K562 (cell line): ENCODE results near the gene AKT2. TPM values are rescaled to one million over a fixed set of nuclear protein-coding genes. Genes with fewer than 3 reads are reported as not detected.

Source experiments
- ATAC-seq: fragments of 200-7000 bp; cut with Tn5 transposase; 3 replicates; pipeline ENCODE4 v1.9.1; 2020; ENCODE audit warnings: moderate library complexity
- BruUV-seq: library from RNA; stranded (reverse); fragments of 400-500 nt; replicated peaks from 2 replicates; lab custom pipeline; 2021; lab: Mats Ljungman, UMichigan
- CTCF ChIA-PET: fragments of 300-600 bp; formaldehyde crosslinking; extraction: SDS; loops from one replicate; lab custom pipeline; 2021; ENCODE audit warnings: low intra/inter-chr PET ratio; lab: Yijun Ruan, JAX
- POLR2A ChIA-PET: fragments of 300-600, 350-650 bp; sonication (Branson Sonifier 250); formaldehyde crosslinking; extraction: SDS; loops from one replicate; lab custom pipeline; 2021; ENCODE audit warnings: antibody characterized with exemption, inconsistent platforms; lab: Yijun Ruan, JAX
- DNase-seq, 4 experiments: peaks; one replicate each; pipeline versions ENCODE4 v3.0.0 to v3.0.0-alpha.2; 2011 to 2018; ENCODE audit warnings: low spot score in 3 of 4, mixed read lengths in 3 of 4; ENCODE audit errors: extremely low read depth in 1 of 4
- FAIRE-seq: peaks from 2 replicates; lab custom pipeline; 2011; peaks lifted over from hg19 to GRCh38; lab: Jason Lieb, UNC
- H2AFZ ChIP-seq: 2 replicates; pipeline ENCODE4 v1.6.0; 2011; ENCODE audit warnings: low read depth, low read length, control low read depth, inconsistent platforms
- H3K27ac ChIP-seq: fragments of 200-600 bp; 3 replicates; pipeline ENCODE4 v1.8.0; 2011; ENCODE audit warnings: low read depth, mild to moderate bottlenecking, control low read depth, inconsistent platforms, low read length, moderate library complexity, mixed read lengths; ENCODE audit errors: extremely low read depth
- H3K27me3 ChIP-seq, 2 experiments: fragments of 300-600 bp in 1 of 2; 2 replicates in 1 of 2; 3 replicates in 1 of 2; pipeline versions ENCODE4 v1.6.0 to v1.8.0; 2011; ENCODE audit warnings: inconsistent platforms in 2 of 2, low read length in 2 of 2, mild to moderate bottlenecking in 1 of 2, mixed read lengths in 1 of 2, moderate library complexity in 1 of 2; ENCODE audit not compliant: control insufficient read depth in 2 of 2, insufficient read depth in 2 of 2
- H3K36me3 ChIP-seq: fragments of 300-600 bp; 3 replicates; pipeline ENCODE4 v1.8.0; 2011; ENCODE audit warnings: mild to moderate bottlenecking, low read length, inconsistent platforms; ENCODE audit not compliant: control insufficient read depth, insufficient read depth
- H3K4me1 ChIP-seq, 2 experiments: fragments of 200-600 bp in 1 of 2; replicated peaks in 1 of 2; 2 replicates in 1 of 2; 3 replicates in 1 of 2; pipeline versions ENCODE4 v1.5.1 to v1.8.0; 2011; ENCODE audit warnings: inconsistent platforms in 2 of 2, low read length in 2 of 2, mild to moderate bottlenecking in 1 of 2, mixed read lengths in 1 of 2, moderate library complexity in 1 of 2; ENCODE audit not compliant: control insufficient read depth in 2 of 2, insufficient read depth in 2 of 2
- H3K4me2 ChIP-seq: 2 replicates; pipeline ENCODE4 v1.6.1; 2011; ENCODE audit warnings: low read length, control low read depth, inconsistent platforms, mixed read lengths; ENCODE audit not compliant: insufficient read depth
- H3K4me3 ChIP-seq: fragments of 200-600 bp; sonication (generic), shearing (Covaris generic); 2 replicates; pipeline ENCODE4 v1.5.1; 2016; ENCODE audit warnings: control low read depth, inconsistent platforms
- H3K79me2 ChIP-seq: fragments of 200-600 bp; 3 replicates; pipeline ENCODE4 v1.8.0; 2011; ENCODE audit warnings: low read length, inconsistent platforms; ENCODE audit not compliant: control insufficient read depth, insufficient read depth
- H3K9ac ChIP-seq, 2 experiments: 2 replicates each; pipeline versions ENCODE4 v1.6.0 to v1.6.1; 2011; ENCODE audit warnings: low read depth in 2 of 2, low read length in 2 of 2, control low read depth in 1 of 2, inconsistent platforms in 1 of 2, mild to moderate bottlenecking in 1 of 2, mixed read lengths in 1 of 2; ENCODE audit not compliant: insufficient read depth in 1 of 2
- H3K9me1 ChIP-seq: one replicate; pipeline ENCODE4 v1.6.0; 2011; ENCODE audit warnings: inconsistent platforms, mild to moderate bottlenecking, low read length, moderate library complexity; ENCODE audit not compliant: control insufficient read depth, insufficient read depth
- H3K9me3 ChIP-seq: replicated peaks from 2 replicates; pipeline ENCODE4 v1.5.1; 2011; ENCODE audit warnings: low read depth, low read length, inconsistent platforms; ENCODE audit not compliant: control insufficient read depth, insufficient read depth
- H4K20me1 ChIP-seq: replicated peaks from 2 replicates; pipeline ENCODE4 v1.6.1; 2011; ENCODE audit warnings: low read length, inconsistent platforms, mixed read lengths; ENCODE audit not compliant: control insufficient read depth, insufficient read depth
- ZBTB40 ChIP-seq, 2 experiments: fragments of 450-650 bp in 1 of 2; sonication (generic) in 1 of 2; formaldehyde crosslinking in 1 of 2; IDR thresholded peaks; 2 replicates each; pipeline versions ENCODE4 v1.7.1 to v1.9.0; 2016 to 2022; ENCODE audit warnings: inconsistent platforms in 1 of 2, mild to moderate bottlenecking in 1 of 2, missing genetic modification reagents in 1 of 2
- WGBS: fragments of 100-300 bp; shearing (Covaris generic); methylation state at CpG from one replicate; pipeline ENCODE4 v1.1.6; 2016; ENCODE audit warnings: low coverage, mixed read lengths; ENCODE audit not compliant: insufficient coverage; ENCODE audit errors: missing lambda C conversion rate; 5-methylcytosine and 5-hydroxymethylcytosine counted together
- in situ Hi-C: fragments of 300-500 bp; cut with MboI; formaldehyde crosslinking; loops from 4 replicates; pipeline ENCODE4 v1.15.0; 2018; ENCODE audit warnings: inconsistent platforms, mixed read lengths
- intact Hi-C: fragments of 100-400 bp; cut with micrococcal nuclease; formaldehyde crosslinking; loops from 2 replicates; pipeline ENCODE4 v1.14.2; 2022
- polyA plus RNA-seq, 8 experiments: library from polyadenylated mRNA; depleted of rRNA in 4 of 8; stranded (reverse) in 5 of 8; unstranded in 3 of 8; fragments of >200 nt; fragmentation: Nextera tagmentation in 2 of 8; fragmentation: Illumina TruSeq in 1 of 8; extraction: Ambion mirVana in 2 of 8; extraction: Trizol in 1 of 8; gene quantifications; 2 replicates each; pipeline versions ENCODE4 v1.2.1 to v1.2.3, GENCODE V29; 2011 to 2014; ENCODE audit warnings: inconsistent platforms in 1 of 8, missing spikeins in 1 of 8
- total RNA-seq, 7 experiments: library from RNA; depleted of rRNA in 6 of 7; stranded (reverse); fragments of >200 nt in 6 of 7; fragmentation: Illumina TruSeq in 2 of 7; extraction: Trizol in 2 of 7; gene quantifications; 2 replicates each; pipeline versions ENCODE4 v1.2.1 to v1.2.3, GENCODE V29; 2011 to 2021; ENCODE audit warnings: low replicate concordance in 1 of 7

The AKT2 gene
- total and polyA plus RNA-seq, 9 of the 15 experiments (the other 6 are each of a cell fraction or from before 2014, with no cell fraction given), result 1.1 to 132 (median 67.7) TPM

- no peak for ATAC-seq
- no peak overlapping the region for H3K4me3 ChIP-seq
- H3K9ac ChIP-seq, result no peak overlapping the region
- no peak overlapping the region for H3K4me2 ChIP-seq
- H3K27me3 ChIP-seq, result no peaks in the 10 kb centered on the region
- 86% methylated on average over 3 of the region's 3 CpGs for WGBS
- peaks cover 62% of the 10 kb centered on the region; the same call in 2 of the 3 replicates for H3K36me3 ChIP-seq
- peaks cover 50% of the 10 kb centered on the region for H3K79me2 ChIP-seq
- intact Hi-C loops, result no loop called here
- no peak for FAIRE-seq
- POLR2A ChIA-PET, result interaction anchor here (1.5 kb wide), 1 partner anchor 17 kb away, joined by 3 read pairs; no protein-coding TSS in a partner anchor
- no TSS peak for BruUV-seq
- TF ChIP-seq ZBTB40 (IDR thresholded peaks at IDR 0.05) (no peak), ZBTB40 (CRISPR knock-in tag; IDR thresholded peaks at IDR 0.05) (no peak)
- DNase-seq, result no peak
- peaks cover 0 to 8% of the 10 kb centered on the region in 2 experiments; a peak in 2 of 5 replicates for H3K4me1 ChIP-seq
- H3K9me1 ChIP-seq, result no peaks in the 10 kb centered on the region
- CTCF ChIA-PET, result no interaction called here
- no peak overlapping the region for H3K27ac ChIP-seq
- no peaks in the 10 kb centered on the region for H3K9me3 ChIP-seq
- no peaks in the 10 kb centered on the region; the same call in 1 of the 2 replicates for H4K20me1 ChIP-seq
- in situ Hi-C loops, result no loop called here
- H2AFZ ChIP-seq, result no peak overlapping the region
These were observed 29.5 kb downstream of the AKT2 start for GRCh38 chr19:40255619-40256166.
